DMS79 treated with DMSO at 0.1 percent for 48 hours (cell line): ENCODE data around the gene SLC35C1.
"Not testable (repeated sequence)": the region's sequence is repeated elsewhere in the genome, so short reads cannot be mapped to it uniquely, and the experiment has no call there.

Experiments
- DNase-seq: peaks from one replicate; lab custom pipeline; 2025; lab: John Stamatoyannopoulos, UW

SLC35C1 gene

DNA sequence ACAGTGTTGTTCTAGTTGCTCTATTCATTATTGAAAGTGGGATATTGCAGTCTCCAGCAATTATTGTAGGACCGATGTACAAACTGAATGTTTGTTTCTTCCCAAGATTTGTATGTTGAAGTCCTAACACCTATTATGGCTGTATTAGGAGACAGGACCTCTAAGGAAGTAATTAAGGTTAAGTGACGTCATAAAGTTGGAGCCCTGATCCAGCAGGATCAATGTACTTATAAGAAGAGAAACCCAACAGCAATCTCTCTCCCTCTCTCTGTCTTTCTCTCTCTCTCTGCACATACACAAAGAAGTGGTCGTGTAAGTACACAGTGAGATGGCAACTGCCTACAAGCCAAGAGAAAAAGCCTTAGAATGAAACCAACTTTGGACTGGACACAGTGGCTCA lies 16.1 kb upstream of the SLC35C1 start:
- DNase-seq, result no peak

DNA sequence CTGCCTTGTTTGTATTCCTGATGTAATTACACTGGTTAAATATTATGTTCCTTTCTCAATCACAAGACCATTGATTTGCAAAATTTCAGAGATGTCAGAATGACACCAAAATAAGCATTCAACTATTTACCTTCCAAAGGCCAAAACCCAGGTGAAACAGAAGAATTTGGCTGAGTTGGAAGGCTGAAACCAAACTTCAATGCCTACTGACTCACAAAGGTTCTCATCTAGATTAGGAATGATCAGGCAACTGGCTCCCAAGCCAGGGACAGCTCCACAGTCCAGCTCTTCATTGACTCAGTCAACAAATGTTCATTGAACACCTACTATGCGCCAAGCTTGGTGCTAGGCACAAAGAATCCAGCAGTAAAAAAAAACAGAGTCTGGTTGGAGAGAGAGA lies 13.4 kb upstream of the SLC35C1 start:
- DNase-seq, result no peak

DNA sequence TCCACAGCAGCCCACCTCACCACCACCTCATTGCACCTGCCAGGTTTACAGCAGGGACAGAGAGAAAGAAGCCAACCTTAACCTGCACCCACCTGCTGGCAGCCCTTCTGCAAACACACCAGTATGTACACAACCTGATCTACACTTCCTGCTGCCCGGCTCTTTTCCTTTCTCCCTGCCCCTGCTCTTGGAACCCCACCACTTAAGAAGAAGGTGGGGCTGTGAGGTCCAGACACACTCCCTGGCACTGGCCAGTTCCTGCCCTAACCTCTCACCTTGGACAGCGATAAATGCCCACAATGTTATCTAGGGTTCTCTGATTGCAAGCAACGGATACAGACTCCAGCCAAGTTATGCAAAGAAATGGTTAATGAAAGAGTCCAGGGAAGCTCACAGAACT lies 10.8 kb upstream of the SLC35C1 start:
- DNase-seq, result no peak

DNA sequence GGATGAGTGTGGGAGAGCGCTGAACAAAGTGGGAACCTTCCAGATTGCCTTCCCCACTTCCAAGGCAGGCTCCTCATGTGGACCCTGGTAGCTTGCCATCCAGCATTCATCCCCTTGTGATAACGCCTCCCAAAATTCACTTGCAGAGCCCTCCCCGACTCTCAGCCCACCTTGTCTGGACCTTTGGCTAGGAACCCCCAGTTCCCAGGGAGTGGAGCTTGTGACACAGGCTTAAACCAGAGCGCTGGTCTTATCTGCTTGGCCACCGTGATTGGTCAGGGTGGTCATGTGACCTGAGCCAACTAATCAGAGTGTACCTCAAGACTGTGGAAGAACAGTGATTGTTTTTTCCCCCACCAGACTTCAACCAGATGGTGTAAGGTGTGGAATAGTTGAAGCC lies 9.6 kb upstream of the SLC35C1 start:
- DNase-seq, result no peak

DNA sequence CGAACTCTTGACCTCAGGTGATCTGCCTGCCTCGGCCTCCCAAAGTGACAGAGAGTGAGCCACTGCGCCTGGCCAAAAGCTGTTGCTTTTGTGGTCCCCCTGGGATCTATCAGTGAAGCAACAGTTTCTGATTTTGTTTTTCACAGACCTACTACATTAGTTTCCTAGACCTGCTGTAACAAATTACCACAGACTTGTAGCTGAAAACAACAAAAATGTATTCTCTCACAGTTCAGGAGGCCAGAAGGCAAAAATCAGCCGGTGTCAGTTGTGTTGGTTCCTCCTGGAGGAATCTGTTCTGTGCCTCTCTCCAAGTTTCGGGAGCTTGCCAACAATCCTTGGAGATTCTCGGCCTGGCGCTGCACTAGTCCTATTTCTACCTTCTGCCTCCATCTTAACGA lies 8.5 kb upstream of the SLC35C1 start:
- no peak for DNase-seq

DNA sequence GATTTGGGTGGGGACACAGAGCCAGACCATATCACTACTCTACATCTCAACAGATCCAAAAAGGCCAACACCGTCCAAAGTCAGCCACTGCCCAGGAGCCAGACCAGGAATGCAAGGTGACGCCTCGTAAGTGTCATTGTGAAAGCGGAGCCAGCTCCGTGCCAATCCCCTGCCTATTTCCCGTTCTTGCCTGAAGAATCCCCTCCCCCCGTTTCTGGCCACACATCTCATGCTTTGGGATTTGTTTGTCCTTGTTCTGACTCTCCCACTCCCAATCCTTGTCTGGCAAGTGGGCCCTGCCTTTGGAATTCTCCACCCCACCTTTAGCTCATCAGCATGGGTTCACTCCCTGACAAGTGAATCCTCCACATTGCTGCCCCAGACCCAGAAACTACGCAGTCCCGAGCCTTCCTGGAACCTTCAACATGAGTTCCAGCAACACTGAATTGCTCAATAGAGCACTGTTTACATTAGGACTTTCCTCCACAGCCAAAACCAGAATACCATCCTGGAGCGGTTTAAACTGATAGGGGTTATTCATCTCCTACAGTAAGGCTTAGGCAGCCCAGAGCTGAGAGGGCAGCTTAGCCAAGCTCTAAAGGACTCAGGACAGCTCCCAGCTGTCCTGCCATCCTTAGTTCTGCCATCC lies 6.0 kb upstream of the SLC35C1 start:
- peak; percentile 18 for DNase-seq

DNA sequence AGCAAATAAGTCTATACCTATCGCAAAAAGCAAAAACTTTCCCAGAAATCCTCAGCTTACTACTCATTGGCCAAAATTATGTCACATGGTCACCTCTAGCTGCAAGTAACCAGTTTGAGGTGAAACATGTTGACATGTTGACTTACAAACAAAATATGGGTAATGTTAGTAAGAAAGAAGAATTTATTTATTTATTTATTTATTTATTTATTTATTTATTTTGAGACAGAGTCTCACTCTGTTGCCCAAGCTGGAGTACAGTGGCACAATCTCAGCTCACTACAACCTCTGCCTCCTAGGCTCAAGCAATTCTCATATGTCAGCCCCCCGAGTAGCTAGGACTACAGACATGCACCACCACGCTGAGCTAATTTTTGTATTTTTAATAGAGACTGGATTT lies 5.4 kb upstream of the SLC35C1 start:
- DNase-seq, result no peak

DNA sequence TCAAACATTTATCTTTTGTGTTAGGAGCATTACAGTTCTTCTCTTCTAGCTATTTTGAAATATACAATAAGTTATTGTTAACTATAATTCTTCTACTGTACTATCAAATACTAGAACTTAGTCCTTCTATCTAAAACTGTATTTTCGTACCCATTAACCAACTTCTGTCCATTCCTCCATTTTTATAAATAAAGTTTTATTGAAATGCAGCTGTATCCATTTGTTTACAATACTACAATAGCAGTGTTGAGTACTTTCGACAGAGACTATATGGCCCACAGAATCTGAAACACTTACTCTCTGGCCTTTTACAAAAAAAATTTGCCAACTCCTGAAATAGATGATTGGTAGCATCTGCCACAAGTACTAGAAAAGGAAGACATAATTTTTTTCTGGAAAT lies 4.7 kb upstream of the SLC35C1 start:
- DNase-seq, result no peak

DNA sequence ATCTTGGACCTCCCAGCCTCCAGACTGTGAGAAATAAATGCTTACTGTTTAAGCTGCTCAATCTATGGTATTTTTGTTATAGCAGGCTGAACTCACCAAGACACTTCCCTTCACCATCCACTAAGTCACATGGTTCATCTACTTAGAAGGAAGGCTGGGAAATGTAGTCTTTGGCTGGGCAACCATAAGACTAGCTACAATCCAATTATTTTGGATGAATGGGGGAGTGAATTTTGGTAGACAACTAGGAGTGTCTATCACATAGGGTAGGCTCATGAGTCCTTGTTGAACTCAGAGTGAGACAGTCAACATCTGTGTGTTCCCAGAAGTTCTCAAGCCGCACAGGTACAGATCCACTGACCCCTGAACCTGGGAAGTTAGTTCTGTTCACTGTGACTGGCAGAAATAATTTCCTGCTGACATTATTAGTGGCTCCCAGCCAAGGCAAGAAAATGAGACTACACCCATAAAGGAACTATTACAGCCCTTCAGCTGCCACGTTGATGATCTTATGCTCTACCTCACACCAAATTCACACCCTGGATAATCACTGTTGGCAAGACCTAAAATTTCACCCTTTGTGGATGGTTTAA lies 3.1 kb upstream of the SLC35C1 start:
- no peak for DNase-seq

DNA sequence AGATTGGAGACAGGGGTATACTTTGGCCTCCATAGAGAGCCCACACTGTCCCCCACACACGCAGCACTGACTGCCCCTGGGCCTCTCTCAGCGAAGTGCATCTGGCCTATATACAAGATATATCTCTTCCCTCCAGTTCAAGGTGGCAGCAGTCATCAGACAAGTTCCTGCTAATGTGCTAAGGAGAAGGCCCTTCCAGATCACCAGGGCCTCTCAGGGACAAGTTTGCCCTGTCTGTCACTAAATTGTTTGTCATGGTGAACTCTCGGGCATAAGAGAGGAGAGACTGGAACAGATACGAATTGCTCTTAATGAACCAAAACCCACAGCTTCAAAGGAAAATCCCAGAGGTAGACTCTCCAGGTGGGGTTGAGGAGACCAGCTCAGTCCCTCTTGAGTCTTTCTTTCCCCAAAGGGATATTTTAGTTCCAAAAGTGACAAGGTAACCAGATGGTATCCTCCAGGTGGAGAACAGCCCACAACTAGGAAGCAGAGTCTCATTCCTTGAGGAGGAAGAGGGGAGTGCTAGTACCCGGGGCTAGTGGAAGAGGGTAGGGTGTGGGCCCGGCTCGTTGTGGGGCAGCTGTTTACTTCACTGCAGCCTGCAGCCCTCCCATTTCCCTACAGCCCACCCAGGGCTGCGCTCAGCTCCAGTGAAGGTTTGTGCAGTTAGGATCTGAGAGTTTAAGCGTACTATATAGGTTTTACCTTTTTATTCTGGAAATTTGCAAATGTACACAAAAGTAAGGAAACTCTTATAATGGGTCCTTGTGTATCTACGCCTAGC lies 2.2 kb upstream of the SLC35C1 start:
- DNase-seq, result no peak

DNA sequence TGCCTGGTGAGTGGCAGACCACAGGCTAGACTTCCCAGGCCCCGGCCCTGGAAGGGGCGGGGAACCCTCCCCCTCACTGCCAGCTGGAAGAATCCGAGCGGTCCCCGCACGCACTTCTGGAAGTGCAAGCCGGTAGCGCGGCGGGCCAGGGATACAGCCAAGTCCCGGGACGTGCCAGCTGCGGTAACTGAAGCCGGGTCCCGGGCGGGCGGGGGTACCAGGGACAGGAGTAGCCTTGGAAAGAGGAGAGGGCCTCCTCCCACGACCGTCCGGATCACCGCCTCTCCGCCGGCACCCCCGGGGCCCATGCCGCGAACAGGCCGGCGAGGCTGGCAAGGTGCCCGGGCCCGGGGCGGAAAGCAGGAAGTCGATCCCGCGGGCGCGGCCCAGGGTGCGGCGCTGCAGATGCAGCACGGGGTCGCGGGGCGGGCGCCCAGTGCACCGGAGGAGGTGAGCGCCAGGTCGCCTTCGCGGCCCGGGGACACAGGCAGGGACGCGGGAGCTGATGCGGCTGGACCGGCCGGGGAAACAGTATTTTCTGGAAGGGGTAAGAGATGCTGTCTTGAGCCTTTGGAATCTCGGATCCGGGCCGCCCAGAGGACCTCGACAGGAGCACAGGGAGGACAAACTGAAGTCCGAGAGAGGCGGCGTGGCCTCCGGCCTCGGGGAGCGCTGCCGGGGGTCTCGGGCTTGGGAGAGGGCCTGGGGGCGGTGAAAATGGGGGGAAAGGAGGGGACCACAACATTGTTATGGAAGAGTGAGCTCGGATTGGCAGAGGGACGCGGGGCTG lies 783 bp upstream of the SLC35C1 start:
- peak; percentile 66 for DNase-seq

DNA sequence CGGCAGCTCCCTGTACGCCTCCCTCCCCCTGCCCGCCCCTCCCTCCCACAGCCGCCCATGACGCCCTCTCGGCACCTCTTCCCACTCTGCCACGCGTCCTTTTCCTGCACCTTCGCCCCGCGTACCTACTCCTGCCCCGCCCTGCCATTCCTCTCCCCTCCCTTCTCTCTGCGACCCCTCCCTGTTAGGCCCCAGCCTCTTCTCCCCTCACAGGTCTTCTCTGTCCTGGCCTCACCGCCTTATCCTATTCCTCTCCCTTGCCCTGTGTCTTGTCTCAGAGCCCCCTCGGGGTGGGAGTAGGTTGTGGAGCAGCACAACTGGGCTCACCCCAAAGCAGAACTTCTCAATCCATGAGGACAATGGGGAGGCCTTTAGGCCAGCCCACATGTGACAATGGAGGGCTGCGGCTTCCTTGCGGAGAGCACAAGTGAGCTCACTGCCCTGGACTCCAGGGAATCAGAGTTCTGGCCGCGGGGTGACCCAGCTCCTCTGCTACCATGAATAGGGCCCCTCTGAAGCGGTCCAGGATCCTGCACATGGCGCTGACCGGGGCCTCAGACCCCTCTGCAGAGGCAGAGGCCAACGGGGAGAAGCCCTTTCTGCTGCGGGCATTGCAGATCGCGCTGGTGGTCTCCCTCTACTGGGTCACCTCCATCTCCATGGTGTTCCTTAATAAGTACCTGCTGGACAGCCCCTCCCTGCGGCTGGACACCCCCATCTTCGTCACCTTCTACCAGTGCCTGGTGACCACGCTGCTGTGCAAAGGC lies 539 bp downstream of the SLC35C1 start:
- DNase-seq, result peak; percentile 32

DNA sequence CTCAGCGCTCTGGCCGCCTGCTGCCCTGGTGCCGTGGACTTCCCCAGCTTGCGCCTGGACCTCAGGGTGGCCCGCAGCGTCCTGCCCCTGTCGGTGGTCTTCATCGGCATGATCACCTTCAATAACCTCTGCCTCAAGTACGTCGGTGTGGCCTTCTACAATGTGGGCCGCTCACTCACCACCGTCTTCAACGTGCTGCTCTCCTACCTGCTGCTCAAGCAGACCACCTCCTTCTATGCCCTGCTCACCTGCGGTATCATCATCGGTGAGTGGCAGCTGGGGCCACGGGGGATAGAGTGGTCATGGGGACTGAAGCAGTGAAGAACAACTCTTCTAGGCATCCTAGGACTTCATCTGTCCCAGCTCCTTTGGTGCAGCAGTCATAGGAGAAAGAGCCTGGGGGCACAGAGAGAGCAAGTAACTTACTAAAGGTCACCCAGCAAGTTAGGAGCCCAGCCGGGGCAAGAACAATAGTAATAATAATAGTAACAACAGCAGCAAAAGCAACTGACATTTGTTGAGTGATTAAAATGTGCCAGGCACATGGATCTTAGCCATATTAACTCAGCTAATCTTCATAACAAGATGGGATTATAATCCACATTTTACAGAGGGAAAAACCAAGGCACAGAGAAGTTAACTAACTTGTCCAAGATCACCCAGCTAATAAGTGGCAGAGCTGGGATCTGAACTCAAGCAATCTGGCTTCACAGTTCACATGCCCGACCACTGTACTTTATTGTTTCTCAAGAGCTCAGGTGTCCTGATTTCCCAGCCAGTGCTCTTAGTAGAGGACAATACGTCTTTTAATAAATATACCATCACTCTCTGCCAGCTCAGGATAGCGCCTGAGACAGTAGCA lies 1.4 kb downstream of the SLC35C1 start:
- DNase-seq, result no peak

DNA sequence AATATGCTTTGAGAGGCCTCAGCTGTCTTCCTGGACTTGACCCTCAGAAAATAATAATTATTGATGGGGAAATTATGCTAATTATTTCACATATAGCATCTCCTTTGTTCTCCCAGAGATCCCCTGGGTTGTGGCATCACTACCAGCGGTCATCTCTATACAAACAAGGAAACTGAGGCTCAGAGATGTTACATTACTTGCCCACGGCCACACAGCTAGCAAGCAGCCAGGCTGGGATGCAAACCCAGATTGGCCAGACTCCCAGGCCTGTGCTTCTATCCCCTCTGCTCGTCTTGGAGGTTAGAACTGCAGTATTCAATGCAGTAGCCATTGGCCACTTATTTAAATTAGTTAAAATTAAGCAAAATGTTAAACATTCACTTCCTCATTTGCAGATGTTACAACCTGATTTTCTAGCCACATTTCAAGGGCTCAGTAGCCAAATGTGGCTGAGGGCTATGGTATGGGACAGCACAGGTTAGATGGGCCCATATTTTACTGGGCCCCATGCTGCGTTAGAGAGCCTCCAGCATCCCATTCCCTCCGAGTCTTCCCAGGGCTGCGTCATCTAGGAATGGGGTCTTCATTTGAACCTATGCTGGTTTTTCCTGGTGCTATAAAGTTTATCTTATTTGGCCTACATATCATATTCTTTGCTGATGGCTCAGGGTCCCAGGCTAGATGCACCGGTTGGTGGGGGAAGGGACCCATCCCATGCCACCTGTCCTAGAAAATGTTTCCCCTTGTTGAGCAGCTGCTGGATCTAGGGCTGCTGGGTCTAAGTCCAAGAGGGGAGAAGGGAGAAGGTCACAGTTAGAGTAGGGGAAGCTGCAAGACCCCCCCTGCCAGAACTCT lies 2.2 kb downstream of the SLC35C1 start:
- no peak for DNase-seq

DNA sequence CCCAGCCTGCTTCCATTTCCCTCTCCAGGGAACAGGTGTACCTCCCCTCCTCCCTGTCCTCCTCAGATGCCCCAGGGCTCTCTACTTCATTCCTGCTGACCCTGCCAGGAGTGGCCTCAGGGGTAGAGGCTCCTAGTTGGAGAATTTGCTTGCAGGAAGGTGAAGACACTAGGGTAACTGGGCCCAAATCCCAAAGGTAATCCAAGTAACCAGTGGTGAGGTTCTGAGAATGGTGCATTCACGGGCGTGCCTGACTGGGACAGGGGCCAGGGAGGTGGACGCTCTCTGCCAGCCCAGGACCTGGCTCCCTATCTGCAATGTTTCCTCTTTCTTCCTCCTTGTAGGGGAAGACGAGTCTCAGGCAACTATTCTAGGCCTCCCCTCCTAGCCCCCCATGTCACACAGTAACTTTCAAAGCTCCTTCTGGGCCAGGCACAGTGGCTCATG lies 2.9 kb downstream of the SLC35C1 start:
- no peak for DNase-seq

DNA sequence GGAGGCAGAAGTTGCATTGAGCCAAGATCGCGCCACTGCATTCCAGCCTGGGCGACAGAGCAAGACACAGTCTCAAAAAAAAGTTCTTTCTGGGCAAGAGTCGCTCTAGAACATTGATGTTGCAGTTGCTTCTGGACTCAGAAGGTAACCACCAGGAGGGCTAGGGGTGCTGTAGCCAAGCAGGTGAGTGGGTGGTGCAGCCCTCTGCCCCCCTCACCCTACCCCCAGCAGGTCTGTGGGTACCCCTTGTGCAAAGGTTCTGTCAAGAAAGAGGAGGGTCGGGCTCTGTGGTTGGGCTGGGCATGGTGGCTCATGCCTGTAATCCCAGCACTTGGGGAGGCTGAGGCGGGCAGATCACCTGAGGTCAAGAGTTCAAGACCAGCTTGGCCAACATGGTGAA lies 3.5 kb downstream of the SLC35C1 start:
- not testable (repeated sequence) for DNase-seq

DNA sequence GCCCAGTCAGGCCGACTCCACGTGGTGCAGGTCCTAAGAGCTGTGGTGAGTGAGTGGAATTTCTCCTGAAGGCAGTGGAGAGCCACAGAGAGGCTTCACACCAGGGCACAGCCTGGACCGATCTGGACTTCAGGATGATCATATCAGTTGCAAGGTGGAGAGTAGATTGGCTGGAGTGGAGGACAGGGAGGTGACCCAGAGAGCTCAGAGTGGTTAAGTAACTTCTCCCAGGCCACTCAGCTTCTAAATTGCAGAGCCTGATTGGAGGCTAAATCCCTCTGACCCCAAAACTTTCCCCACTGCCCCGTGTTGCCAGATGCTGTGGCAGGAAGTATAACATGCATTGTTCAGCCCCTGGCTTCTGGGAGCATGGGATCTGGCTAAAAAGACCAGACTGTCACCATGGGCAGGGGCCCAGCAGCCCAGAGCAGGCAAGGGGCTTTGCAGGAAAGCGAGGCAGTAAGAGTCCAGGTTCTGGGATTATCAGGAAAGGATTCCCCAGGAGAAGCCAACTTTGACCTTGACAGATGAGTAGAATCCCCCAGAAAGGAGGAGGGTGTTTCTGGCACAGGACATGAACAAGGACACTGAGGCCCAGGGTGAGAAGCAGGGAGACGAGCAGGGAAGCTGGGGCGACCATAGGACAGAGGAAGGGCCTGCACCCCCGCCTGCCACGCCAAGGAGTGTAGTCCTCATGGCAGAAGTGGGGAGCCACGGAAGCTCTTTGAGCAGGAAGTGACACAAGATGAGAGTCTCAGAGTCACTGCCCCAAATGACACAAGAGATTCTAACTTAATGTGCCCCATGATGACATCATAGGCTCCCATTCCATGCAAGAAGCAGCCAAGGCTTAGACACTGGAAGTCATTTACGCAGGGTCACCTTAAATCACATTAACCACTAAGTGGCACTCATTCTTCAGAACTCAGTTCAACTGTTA lies 4.8 kb downstream of the SLC35C1 start:
- no peak for DNase-seq

DNA sequence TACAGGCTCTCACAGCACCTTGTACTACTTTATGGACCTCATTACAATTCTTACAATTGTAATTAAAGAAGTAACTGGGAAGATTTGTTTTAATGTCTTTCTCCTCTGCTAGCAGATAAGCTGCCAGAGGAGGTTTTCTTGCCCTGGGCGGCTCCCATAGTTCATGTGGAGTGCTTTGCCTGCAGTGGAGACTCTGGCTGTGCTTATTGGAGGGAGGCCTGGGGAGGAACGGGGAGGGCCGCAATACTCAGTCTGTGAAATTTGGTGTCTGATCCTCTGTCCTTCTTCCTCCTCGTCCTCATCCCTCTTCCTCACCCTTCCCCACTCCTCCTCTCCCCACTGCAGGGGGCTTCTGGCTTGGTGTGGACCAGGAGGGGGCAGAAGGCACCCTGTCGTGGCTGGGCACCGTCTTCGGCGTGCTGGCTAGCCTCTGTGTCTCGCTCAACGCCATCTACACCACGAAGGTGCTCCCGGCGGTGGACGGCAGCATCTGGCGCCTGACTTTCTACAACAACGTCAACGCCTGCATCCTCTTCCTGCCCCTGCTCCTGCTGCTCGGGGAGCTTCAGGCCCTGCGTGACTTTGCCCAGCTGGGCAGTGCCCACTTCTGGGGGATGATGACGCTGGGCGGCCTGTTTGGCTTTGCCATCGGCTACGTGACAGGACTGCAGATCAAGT lies 5.6 kb downstream of the SLC35C1 start:
- no peak for DNase-seq
